Neural cell (in vitro differentiated cells): Measurements from ENCODE around the gene C19orf53.

Experiments used
- CTCF ChIP-seq: fragments of 450-650 bp; IDR thresholded peaks from 2 replicates; pipeline ENCODE4 v1.5.1; 2014; ENCODE audit warnings: antibody characterized with exemption, mild to moderate bottlenecking, moderate library complexity; ENCODE audit not compliant: poor library complexity, severe bottlenecking
- EP300 ChIP-seq: fragments of 450-650 bp; conservative IDR thresholded peaks from 2 replicates; pipeline ENCODE4 v1.6.1; 2014; ENCODE audit warnings: antibody characterized with exemption, mild to moderate bottlenecking, moderate library complexity; ENCODE audit not compliant: poor library complexity, severe bottlenecking
- EZH2 ChIP-seq: fragments of 200-600, 300-800 bp; shearing (Covaris generic), sonication (generic); IDR thresholded peaks from 2 replicates; pipeline ENCODE4 v1.6.1; 2014; ENCODE audit warnings: antibody characterized with exemption, low read length, borderline replicate concordance, mild to moderate bottlenecking; ENCODE audit not compliant: insufficient read depth, poor library complexity, severe bottlenecking
- MXI1 ChIP-seq: fragments of 450-650 bp; conservative IDR thresholded peaks from 2 replicates; pipeline ENCODE4 v1.6.1; 2014; ENCODE audit warnings: antibody characterized with exemption, mild to moderate bottlenecking; ENCODE audit not compliant: poor library complexity, severe bottlenecking
- RAD21 ChIP-seq: fragments of 450-650 bp; conservative IDR thresholded peaks from 2 replicates; pipeline ENCODE4 v1.6.1; 2014; ENCODE audit warnings: antibody characterized with exemption, mild to moderate bottlenecking, moderate library complexity
- SMC3 ChIP-seq: fragments of 450-650 bp; conservative IDR thresholded peaks from 2 replicates; pipeline ENCODE4 v1.6.1; 2014; ENCODE audit warnings: antibody characterized with exemption, mild to moderate bottlenecking, moderate library complexity; ENCODE audit not compliant: poor library complexity
- TAF1 ChIP-seq: IDR thresholded peaks from 2 replicates; pipeline ENCODE4 v1.6.1; 2012; ENCODE audit warnings: low read depth

- TF ChIP-seq MXI1 (no peak), CTCF (no peak), TAF1 (no peak), EP300 (no peak), EZH2 (no peak), SMC3 (no peak), RAD21 (no peak)
These were observed 39.5 kb upstream of the C19orf53 start for GRCh38 chr19:13734751-13735150.
